Embryonic facial prominence (tissue), 1 donor: ENCODE data around the gene SETD7.

Experiments
- DNase-seq: peaks from one replicate; pipeline ENCODE4 v3.0.0-alpha.2; 2016; ENCODE audit errors: extremely low spot score

Gene SETD7

DNA sequence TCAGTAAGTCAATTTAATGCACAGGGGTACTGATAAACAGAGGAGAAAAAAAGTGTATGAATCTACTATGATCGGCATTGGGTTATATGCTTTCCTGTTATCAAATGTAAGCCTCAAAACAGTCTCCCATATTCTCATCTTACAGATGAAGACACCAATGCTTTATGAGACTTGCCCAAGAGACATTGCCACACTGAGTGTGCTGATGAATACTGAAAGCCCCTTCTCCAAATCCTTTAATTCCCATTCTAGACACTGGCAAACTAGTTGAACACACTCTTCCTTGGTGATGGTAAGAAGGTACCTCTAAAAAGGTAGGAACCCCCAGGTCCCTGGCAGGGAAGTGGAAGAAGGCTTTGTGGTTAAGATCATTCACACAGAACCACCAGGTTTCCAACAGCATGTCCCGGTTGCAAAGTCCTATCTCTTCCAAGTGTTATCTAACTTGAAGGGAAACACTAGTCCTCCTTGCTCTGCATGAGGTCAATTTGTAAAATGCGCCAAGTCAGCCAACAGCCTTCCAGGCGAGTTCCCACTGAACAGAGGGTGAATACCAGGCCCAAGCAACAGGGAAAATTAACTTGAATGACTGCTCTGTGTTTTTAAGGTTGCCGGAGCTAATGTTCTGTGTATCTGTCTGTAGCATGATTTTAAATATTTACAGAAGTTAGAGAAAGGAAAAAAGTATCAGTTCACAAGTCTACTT is 5.1 kb downstream of the SETD7 start:
- no peak for DNase-seq

DNA sequence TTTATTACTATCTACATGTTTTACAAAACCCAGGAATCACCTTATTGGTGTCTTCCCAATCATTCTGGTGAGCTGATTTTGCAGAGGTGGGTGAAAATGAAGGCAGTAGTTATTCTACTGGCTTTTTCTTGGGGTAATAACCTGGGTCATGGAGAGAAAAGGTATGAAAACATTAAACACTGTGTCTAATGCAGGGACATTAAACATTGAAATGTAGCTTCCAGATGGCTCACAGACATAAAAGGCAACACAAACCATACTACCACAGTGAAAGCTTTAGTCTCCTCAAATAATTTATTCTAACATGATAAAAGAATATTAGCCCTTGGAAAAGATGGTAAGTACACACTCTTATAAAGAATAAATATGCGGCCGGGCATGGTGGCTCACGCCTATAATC is 8.0 kb downstream of the SETD7 start:
- no peak for DNase-seq

DNA sequence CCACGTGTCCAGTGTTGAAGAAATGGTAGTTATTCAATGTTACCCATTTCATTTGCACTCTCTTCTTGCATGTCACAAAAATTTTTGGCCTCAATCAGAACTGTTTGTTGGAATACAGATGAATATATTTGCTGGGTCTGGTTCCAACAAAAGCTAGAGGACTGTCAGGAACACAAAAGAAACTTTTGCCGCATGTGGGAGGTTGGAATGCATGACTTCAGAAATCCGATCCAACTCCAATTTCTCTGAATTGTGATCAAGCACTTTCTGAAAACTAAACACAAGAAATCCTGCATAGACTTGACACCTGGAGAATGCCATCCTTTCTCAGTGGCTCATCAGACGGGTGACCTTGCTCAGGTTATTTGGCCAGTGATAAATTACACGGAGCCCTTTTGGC is 15.4 kb downstream of the SETD7 start:
- no peak for DNase-seq

DNA sequence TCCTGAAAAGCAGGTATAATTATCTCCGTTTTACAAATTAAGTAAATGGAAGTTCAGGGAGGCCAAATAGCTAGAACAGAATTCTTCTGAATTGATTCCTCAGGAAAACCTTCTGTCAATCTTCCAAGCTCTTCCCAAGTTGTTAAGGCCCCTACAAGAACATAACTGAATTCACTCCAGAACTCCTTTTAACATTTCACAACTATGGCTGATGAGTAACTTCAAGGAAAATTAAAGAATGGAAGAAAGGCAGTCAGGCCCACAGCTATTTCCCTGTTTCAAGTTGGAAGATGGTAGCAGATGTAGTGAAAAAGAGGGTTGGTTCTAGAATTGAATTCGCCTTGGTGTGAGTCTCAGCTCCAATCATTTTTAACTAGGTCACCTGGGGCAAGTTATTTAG is 15.9 kb downstream of the SETD7 start:
- DNase-seq, result no peak

DNA sequence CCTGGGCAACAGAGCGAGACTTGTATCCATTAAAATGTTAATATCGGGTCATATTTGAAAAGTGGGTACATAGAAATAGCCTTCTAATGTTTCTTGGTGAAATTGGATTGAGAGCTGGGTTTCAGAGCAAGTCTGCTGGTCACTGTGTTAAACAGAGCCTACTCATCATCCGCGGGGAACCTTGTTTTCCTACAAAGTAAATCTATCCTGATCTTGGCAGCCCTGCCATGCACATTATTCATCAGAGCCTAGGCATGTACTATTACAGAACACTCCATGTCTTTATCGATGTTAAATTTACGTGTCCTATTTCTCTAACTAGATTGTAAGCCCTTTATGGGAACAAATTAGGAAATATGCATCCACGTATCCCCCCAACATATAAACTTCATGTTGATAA is 18.7 kb downstream of the SETD7 start:
- DNase-seq, result no peak

DNA sequence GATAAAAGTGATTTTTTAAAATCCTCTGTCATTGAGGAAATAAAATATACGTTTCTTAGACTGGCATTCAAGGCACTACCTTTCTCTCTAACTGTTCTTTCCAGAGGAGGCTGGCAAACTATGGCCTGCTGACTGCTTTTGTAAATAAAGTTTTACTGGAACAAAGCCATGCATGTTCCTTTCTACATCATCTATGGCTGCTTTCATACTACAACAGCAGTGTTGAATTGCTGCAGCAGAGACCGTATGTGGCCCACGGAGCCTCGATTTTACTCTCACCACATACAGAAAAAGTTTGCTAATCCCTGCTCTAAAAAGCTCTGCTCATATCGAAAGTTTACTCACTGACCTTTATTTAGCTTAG is 20.2 kb downstream of the SETD7 start:
- DNase-seq, result no peak

DNA sequence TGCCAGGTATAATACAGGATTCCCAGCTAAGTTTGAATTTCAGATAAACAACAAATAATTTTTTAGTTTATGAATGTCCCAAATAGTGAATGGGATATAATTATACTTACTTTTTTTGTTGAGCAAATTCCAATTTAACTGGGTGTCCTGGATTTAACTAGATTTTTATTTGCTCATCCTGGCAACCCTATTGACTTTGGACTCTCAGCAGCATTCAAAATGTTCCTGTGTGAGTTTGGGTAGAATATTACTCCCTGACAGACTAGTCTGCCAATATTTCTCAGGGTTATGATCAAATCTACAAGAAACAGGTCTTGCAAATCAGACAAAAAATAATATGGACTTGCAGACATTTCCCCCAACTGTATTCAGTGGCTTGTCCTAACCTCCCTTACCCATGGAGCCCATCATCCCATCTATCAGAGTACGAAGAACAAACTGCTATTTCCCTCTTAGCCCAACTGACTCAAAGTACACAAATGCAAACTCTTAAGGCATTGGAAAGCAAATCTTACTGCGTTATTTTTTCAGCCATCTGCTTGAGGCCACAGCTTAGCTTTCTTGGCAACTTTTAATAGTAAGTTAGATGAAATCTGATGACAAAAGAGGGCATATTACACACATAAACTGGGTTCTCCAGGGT is 20.7 kb downstream of the SETD7 start:
- no peak for DNase-seq

DNA sequence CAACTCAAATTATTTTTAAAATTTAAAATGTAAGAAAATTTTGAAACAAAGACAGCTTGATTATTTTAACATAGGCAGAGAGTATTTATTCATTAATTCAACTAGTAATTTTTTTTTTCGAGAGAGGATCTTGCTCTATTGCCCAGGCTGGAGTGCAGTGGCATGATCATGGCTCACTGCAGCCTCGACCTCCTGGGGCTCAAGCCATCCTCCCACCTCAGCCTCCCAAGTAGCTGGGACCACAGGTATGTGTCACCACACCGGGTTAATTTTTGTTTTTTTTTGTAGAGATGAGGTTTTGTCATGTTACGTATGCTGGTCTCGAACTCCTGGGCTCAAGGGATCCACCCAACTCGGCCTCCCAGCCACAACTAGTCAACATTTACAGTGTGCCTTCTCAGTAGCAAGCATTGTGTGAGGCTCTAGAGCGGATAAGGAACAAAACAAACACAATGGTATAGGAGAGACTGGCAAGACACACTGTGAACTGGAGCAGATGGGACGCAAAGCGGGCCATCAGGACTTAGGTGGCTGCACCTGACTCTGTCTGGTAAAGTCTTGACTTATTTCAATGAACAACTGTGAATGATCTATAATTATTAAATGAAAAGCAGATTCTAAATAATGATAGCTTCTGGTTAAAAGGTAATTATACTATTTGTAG is 21.6 kb downstream of the SETD7 start:
- DNase-seq, result no peak

DNA sequence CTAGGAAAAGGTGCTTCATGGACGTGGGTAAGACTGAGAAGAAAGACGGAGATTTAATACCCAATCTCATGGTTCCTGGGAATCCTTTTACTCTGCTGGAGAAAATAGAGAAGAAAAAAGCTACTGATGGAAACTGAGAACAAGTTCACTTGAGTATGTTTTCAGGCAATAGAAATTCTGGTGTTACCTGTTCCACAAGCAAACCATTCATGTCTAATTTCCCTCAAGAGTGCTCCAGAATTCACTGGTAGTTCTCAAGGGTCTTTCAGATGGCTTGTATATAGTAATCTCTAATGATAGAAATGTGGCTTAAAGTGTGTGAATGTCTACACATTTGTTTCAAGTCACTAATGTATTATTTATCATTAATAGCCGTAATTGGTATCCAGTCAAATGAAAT is 22.5 kb downstream of the SETD7 start:
- no peak for DNase-seq

DNA sequence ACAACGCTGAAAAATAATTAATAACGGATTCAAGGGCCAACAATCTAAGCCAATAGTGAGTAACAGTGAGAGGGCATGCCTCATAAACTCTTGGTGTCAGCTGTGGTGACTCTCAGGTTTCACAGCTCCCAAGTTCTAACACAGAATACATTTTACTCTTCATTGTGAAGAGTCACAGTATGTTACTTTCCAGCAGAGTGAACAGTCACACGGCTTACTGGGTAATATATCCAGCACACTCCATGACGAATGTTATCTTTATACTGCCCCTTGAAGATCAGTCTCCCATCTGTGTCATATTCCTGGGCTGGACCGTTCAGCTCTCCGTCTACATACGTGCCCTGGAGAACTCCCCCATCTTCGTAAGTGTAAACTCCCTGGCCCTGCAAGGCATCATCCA is 23.1 kb downstream of the SETD7 start:
- no peak for DNase-seq

DNA sequence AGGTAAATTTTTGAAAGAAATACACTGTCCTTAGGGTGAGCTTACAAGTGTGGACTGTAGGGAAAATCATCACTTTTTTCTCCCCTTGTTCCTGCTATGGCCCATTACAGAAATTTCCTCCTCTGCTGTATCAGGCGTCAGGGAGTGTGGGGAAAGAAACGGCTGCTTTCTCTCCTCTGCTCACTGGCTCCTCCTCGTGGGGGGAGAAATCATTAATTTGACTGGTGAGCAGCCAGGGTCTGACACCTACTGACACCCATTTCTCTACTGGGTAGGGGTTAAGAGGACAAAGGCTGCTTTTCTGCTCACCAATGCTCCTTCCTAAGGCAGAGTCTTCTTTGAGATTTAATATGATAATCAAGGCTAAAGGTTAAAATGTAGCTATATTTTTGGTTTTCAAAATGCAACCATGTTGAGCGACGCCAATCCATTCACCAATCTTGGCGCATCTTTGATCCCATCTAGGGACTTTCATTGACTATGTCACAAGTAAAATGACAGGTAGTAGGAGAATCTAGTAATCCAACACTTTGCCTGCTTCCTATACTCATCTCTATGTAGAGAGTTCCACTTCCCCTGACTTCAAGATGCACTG is 25.1 kb downstream of the SETD7 start:
- DNase-seq, result no peak

DNA sequence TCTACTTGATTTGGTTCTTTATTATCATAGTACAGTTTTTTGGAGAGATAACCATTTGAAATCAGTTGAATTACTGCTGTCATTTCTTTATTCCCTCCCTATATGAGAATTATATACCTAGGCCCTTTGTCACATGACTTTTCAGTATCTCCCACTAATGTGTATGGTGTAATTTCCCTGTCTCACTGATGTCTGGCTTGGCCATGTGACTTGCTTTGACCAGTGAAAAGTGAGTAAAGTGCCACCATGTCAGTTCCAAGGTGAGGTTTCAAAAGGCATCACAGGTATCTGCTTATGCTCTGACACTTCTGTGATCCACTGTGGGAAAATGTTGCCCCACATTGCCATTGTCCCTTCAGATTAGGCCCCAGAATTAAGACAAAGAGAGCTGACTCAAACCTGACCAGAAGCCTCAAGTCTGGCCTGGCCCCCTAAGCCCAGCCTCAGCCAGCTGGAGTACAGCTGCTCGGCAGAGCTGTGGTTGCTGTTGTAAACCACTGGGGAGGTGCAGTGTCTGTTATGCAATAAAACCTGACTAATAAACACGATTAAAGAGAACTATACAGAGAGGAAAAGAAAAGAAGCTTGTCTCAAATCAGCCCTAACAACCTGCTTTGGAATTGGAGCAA is 27.5 kb downstream of the SETD7 start:
- DNase-seq, result no peak

DNA sequence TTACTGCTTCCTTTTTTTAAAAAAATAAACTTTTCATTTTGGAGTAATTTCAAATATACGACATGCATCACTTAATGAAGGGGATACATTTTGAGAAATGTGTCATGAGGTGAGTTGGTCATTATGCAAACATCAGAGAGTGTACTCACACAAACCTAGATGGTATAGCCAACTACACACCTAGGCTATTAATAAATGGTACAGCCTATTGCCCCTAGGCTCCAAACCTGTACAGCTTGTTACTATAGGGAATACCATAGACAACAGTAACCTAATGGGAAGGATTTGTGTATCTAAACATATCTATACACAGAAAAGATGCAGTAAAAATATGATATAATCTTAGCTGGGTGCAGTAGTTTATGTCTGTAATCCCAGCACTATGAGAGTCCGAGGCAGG is 29.1 kb downstream of the SETD7 start:
- DNase-seq, result no peak

DNA sequence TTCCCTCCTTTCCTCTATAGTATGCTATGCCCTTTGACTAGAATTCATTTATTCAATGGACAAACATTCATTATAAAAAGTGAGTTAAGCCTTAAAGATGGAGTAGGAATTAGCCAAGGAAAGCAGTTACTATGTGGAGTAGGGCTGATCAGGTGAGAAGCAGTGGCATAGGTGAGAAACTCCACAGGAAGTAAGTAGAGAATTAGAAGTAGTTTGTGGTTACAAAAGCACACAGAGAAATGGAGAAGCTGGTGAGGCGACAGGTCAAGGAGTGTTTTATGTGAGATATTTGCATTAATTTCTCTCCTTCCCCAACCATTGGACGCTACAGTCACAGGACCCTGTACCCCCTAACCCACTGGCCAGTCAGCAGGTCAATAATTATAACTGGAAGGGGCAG is 30.6 kb downstream of the SETD7 start:
- no peak for DNase-seq

DNA sequence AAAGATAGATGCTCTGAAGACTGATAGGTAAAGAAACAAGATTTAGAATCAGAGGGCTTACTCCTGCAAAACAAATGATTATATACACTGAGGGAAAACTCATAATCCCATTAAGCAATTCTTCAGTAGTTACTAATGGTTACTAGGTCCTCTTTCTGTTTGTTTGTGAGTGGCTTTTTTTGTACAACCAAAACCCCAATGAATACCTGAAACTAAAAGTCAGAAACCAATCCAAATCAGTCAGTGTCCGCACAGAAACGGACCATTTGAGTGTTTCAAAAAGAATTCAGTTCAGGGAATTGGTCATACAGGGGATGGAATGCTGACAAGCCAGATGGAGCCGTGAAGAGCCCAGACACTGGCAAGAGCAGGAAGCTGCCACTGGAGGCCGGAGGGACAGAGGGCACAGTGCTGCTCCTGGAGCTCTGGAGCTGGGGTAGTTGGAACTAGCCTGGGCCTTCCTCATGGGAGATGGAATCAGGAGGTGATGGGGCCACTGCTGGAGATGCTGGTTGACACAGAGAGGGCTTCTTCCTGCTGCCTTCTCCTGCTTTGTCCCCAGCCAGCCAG is 31.9 kb downstream of the SETD7 start:
- DNase-seq, result no peak

DNA sequence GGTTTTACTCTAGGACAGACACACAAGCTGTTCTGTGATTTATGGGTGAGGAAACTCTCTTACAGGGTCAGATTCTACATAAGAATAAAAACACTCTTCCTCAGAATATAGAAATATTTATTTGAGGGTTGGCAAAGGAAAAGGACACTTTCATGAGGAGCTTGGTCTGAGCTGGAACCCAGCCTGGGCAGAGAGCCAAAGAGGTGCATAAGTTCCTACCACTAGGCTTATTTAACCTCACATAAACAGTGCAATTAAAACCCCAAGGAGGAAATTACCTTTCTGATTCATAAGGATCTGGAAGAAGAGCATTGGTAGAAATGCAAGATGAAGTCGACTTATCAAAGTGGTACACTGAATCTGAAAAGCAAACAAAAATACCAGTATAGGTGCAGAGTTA is 32.9 kb downstream of the SETD7 start:
- no peak for DNase-seq

DNA sequence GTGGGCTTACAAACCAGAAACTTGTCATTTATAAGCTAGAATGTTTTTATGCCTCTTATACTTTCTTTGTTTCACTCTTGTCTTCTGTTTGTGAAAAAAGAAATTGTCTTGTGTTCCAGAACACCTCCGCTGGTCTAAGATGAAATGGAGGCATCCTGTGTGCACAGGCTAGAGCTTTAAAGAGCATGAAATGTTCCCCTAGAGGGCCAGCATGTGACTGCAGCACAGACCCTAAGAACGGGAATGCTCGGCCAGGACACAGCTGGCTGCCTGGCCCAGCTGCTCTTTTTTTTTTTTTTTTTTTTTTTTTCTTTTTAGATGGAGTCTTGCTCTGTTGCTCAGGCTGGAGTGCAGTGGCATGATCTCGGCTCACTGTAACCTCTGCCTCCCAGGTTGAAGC is 33.6 kb downstream of the SETD7 start:
- DNase-seq, result no peak

DNA sequence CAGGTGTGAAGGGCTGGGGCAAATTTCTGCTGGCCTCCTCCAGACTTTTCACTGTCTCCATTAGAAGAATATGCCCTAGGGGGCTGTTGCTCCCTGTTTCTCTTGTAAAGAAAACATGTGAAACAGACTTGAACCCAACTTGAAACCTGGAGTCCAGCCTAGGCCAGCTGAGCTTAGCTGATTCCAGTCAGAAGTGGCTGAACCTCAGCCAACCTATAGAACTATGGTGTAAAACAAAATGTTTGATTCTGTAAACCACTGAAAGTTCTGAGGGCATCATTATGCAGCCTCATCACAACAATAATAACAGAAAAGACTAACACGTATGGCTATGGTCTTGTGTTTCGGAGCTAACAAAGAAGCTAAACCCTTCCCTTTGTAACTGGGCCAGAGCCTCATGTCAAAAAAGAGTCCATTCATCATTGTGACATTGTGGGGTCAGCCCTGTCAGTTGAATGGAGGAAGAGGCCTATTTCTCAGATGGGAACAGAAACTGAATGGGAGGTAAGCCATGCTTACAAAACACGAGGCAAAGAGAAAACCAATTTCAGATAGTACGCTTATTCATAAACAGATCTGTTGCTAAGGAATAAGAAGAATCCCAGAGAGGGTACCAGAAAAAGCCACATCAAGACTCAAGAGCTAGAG is 34.1 kb downstream of the SETD7 start:
- DNase-seq, result no peak

DNA sequence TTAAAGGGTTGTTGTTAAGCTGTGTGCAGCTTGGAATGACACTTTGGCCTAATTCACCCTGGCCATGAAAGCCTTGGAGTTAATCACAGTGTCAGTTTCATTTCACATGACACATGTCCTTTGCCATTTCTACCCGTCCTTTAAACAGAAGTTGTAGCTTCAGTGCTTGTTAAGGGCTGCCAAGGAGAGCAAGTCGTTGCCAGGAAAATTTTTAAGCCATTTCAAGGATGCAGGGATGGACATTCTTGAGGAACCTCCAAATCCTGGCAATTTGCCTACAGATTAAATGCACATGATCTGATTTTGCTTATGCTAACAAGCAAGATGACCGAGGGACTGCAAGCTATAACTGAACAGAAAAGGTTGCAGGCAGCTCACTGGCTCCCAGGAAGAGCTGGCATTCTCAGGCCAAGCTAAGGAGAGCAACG is 40.5 kb downstream of the SETD7 start:
- DNase-seq, result no peak

DNA sequence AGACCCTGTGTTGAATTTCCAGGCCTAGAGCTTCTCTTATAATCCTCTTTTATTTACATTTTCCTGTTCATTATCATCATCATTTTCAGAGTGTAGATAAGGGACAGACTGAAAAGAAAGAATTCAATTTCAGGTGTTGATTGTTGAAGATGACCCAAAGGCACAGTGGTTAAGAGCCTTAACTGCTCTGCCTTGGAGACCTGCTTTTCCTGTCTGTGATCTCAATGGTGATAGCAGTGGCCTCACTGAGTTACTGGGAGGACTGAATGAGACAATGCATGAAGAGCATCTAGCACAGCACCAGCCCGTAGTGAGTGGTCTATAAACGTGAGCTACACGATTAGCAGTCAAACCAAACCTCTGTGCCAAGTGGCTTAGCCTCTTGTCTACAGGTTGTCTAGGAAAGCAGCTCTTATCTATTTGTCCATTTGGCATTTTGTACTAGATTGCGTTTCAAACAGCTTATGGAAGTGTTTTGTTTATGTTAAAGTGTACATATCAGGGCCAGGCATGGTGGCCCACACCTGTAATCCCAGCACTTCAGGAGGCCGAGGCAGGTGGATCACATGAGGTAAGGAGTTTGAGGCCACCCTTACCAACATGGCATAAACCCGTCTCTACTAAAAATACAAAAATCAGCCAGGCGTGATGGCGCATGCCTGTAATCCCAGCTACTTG is 41.5 kb downstream of the SETD7 start:
- no peak for DNase-seq

DNA sequence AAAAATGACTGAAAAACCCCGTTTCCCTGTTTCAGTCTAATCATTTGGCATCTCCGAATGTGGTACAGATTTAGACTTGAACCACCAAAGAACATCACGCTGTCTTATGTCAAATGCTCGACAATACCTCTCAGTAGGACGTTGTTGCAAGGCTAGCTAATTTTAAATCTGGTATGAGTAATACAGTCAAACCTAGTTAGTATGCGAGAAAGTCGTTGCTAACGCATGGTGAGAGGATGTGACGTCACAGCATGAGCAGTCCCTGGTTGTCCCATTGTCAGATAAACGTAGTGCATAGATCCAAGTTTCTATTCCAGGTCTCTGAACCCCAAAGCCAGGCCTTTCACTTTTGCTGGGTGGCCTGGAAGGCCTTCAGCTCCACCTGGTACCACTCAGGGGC is 44.7 kb downstream of the SETD7 start:
- no peak for DNase-seq
